NCI-H1417 treated with DMSO at 0.1 percent for 48 hours (cell line): Measurements from ENCODE around the gene THRA.

Experiments used
- DNase-seq: peaks from one replicate; lab custom pipeline; 2025; lab: John Stamatoyannopoulos, UW

THRA gene

DNA sequence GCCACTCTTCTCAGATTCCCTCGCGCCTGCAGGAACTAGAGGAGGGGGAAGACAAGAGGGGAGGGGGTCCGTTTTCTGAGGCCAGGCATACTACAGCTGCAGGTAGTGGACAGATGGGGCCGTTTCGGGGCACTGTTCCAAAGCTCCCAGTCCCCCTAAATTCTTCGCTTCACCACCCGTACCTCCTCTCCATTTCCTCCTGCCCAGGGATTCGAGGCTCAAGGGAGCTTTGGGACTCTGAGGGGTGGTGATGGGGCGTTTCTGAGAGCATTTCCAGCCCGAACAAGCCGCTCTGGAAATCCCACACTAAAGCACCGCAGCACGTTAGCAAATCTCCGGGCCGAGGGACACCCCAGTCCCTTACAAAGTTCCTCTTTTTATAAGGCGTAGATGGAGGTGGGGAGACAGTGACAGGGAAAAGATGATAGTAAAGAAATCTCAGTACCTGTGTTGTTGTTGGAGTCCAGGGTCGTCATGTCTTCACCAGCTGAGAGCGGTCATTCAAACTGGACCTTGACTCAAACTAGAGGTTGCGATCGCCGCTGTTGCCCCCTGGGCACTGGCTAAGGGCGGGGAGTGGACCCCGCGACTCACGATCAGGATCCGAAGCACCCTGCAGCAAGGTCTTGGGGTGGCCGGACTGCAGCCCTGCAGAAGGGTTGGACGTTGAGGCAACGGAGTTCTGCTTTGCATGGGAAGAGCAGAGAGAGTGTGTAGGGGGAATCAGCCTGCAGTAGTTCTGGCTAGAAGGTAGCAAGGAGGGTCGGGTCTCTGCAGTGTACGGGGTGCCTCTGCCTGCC, 37.1 kb downstream of the THRA start:
- DNase-seq = no peak

DNA sequence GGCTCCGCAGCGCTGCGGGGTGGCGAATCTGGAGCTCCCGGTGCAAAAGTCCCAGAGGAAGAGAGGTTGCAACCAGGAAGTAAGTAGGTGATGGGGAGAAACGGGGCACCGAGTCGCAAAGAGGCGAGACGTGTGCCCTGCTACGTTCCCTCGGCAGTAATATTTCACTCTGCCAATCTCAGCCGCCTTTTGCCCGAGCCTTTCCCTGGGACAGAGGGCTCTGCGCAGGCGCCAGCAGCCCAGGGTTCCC, 37.6 kb downstream of the THRA start, which contains the start of gene NR1D1:
Gene NR1D1 (minus strand): TSS at position 171 of the 250 bp plus-strand sequence. CDS start 495 bp downstream, outside the sequence.
- no peak for DNase-seq

DNA sequence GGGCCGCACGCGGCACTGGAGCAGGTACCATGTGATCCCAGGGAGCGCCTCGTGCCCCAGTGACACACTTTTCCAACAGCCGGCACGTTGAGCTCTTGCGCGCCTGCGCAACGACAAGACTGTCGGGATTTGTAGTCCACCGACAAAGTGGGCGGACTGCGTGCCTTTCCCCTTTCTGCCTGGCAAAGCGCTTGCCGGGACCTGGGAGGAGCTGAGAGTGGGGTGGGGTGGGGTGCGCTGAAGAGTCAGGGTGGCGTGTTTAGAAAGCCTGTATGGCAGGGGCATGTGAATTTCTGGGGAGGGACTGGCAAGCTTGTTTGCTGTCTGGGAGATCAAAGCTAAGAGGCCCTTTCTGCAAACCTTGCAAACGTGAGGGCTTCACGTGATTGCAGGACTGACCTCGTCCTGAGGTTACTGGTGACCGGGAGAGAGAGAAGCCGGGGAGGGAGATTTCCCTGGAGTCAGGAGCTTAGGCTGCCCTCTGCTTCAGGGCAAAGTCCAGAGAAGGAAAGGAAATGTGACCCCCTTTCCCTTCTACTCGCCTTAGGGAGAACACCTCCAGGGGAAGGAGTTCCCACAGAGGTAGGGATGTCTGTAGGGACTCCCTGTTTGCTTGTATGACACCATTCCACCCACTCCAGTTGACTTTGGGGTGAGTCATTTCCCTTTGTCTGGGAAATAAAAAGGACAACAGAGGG, 38.1 kb downstream of the THRA start:
- peak; percentile 25 for DNase-seq

DNA sequence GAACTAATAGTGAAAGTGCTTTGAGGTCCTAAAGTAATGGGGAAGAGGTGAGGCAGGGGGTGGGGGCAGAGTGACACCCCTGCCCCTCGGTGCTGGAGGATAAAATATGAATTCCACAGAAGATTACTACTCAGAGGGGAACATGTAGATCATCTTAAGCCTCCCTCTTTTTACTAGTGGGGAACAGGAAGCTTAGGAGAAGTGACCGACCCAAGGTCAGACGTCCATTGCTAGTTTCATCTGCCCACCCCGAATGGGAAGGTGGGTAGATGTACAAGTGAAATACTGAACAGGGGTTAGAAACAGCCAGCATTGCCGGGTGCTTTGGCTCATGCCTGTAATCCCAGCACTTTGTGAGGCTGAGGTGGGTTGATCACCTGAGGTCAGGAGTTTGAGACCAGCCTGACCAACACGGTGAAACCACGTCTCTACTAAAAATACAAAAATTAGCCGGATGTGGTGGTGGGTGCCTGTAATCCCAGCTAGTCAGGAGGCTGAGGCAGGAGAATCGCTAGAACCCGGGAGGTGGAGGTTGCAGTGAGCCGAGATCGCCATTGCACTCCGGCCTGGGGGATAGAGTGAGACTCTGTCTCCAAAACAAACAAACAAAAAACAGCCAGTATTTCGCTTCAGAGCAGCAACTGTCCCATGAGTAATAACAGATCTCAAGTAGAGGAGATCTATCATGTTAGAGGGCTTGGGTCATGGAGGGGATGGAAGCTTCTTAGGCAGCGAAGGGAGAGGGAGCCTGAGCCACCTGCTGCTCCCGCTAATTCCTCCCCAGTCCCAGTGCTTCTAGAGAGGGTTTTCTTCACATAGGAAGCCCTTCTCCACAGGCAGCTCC, 38.8 kb downstream of the THRA start:
- DNase-seq = no peak

GRCh38 chr17:40103071-40103661, 40.4 kb downstream of the THRA start:
- no peak for DNase-seq

DNA sequence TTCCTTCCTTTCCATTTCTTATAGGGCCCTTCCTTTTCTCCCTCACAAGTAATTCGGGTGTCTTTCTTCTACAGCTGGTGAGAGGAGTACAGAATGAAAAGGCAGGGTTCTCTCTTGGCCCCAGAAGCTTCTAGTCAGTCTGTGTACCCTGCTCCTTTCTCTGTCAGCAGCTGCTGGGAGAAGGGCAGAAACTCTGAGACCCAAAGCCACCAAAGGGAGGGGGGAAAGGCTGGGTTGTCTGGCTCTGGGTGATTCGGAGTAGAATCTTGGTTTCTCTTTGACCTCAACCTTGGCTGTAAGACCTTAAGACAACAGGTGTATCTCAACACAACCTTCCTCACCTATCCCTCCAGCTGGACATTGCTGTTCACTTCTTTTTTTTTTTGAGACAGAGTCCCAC, 40.9 kb downstream of the THRA start:
- no peak for DNase-seq

DNA sequence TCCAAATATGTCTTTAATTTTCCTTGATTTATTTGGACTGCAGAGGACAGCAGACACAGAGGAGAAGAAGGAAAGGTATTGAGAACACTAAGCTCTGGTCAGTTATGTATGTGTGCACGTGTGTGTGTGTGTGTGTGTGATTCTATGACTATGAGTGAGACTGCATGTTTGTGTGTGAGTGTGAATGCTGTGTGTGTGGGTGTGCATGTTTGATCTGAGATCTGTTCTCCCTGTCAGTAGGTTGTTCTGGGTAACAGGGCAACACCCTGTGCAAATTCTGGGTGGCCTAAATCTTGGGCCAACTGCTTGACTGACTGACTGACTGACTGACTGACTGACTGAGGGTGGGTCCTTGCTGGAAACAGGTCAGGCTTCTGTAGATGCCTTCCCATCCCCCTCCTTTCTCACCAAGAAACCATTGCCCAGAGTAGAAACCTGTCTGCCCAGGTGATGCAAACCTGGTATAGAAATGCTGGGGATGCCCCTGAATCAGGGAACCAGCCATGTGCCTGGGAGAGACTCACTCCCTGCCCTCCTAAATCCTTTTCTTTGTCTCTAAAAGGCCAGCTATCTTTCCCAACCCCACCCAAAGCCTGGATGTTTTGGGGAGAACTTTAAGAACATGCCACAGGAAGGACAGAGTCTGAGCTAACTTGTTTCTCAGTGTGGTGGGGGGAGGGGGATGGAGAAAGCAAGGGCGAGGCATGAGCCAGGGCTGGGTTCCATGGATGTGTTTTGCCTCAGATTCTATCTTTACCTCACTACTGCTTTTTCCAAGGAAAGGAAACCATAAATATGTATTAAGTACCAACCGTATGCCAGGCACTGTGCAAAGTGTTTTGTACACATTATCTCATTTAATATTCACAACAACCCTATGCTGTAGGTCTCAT, 42.1 kb downstream of the THRA start:
- no peak for DNase-seq

DNA sequence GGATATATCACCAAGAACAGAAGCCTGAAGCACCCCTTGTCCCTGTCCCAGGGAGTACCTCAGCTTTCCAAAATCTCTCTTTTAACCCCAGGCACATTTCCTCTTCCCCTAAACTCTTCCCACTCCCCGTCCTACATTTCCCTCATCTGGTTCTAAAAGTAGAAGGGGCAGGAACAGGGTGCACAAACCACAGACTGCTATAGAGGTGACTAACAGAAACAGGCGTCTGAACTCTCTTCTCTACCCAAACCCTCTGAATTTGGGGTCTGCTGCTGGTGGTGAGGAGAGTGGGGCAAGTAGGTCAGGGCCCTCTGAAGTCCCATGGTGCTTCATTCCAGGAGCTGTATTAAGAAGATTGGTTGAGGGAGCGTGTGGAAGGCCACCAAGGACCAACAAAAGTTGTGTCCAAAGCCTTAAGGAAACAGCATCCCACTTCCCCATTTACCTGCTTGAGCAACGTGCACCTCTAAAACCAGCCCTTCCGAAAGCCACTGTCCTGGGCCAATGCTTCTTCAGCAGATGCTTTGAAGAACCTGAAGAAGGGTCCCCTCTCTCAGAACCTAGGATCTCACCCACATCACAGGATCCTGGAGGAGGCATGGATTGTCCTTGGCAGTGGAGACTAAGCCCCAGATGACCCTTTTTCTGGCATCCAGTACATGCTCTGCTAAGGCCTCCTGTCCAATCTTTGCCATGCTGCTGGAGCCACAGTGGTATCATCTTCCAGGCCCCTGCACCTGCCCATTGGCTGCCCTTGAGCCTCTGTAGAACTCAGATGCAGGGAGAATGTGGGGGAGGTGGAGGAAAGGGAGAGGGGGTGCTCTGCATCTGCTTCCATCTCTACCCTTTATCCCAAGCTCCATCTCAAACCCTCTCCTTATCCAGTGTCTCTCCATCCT, 43.3 kb downstream of the THRA start:
- DNase-seq = no peak

GRCh38 chr17:40106760-40107521, 44.2 kb downstream of the THRA start:
- no peak for DNase-seq

DNA sequence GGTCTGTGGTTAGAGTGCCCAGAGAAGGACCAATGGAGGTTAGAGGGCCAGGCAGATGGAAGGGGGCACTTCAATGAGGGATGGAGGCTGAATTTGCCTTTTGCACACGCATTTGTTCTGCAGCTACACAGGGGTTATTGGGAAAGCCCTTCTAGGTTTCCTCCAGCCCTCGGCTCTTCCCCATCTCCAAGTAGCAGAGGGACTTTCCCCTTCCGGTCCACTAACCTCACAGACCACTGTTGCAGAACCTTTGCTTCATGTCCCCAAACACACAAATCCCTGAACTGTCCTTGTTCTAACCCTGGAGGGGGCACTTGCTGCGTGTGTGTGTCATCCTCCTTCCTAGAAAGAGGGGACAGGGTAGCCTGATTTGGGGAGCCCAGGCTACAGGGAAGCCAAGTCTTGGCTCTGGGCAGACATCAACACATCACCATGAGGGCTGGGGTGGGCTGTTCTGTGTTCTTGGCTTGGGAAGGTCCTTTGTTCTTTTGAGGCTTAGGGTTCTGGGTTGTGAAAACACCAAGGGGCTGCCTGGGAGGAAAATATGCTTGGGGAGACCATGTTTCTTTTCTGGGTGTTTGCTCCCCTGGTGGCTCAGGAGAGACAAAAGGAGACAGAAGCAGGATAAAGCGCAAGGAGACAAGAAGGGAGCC, 44.9 kb downstream of the THRA start:
- no peak for DNase-seq

GRCh38 chr17:40108970-40109824, 46.4 kb downstream of the THRA start:
- DNase-seq = no peak

GRCh38 chr17:40110026-40110845, 47.5 kb downstream of the THRA start:
- no peak for DNase-seq

DNA sequence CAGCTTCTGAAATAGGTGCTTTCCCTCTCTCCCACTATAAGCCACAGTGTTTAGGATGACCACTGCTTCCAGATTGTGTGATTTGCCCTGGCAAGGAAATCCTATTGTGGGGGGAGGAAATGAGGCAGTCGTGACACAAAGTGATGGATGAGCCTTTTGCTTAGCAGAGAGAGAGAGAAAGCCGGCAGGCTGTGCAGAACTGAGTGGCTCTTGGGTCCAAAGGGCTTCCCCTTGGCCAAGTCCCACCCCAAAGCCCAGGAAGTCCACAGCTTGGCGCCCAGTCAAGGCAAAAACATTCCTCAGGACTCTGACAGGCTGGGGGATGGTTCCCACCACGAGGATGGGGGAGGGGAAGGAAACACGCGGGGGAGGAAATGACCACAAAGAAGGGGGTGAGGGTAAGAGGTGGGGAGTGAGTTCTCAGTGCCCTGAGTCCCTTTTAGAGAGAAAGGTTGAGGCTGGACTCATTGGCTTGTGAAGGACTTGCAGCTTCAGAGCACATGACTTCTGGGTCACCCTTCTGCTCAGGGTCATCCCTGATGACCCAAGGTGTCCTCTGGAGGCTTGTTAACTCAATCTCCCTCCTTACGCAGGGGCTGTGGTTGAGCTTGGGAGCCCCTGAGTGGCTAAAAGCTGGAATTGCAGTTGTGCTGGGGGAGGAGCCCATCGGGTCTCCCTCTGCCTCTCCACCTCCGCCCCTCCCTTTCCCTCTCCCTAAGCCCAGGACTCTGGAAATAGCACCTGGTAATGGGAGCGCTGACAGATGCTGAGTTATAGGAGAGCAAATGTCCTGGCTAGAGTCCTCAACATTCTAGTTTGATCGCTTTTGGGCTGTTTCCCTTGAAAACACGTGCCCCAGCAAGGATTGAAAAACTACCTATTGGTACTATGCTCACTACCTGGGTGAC, 48.7 kb downstream of the THRA start:
- peak; percentile 57 for DNase-seq

- no peak for DNase-seq
These were observed 49.5 kb downstream of the THRA start for GRCh38 chr17:40112191-40112711.

GRCh38 chr17:40112718-40113109, 49.9 kb downstream of the THRA start:
- DNase-seq = no peak
